Bronchial epithelial cell (primary cell): ENCODE results near the gene H2AZ1. TPM values are rescaled to one million over a fixed set of nuclear protein-coding genes. Genes with fewer than 3 reads are reported as not detected.

Source experiments
- DNase-seq: peaks from one replicate; pipeline ENCODE4 v3.0.0-alpha.2; 2010; ENCODE audit warnings: low read depth
- FAIRE-seq: peaks from 2 replicates; lab custom pipeline; 2011; peaks lifted over from hg19 to GRCh38; lab: Jason Lieb, UNC
- H3K27me3 ChIP-seq: 2 replicates; pipeline ENCODE4 v1.5.1; 2011; ENCODE audit warnings: low read length; ENCODE audit not compliant: control insufficient read depth, insufficient read depth
- H3K36me3 ChIP-seq: 2 replicates; pipeline ENCODE4 v1.5.1; 2011; ENCODE audit warnings: low read length; ENCODE audit not compliant: control insufficient read depth, insufficient read depth
- H3K4me3 ChIP-seq: 2 replicates; pipeline ENCODE4 v1.5.1; 2011; ENCODE audit warnings: mild to moderate bottlenecking, low read depth, low read length, control low read depth
- total RNA-seq: library from RNA; depleted of rRNA; stranded (reverse); fragments of >200 nt; gene quantifications from 2 replicates; pipeline ENCODE4 v1.2.1, GENCODE V29; 2014
- TF ChIP-seq, protein P1 (sequence below): IDR thresholded peaks from 2 replicates; pipeline ENCODE4 v1.5.1; 2011; ENCODE audit warnings: mild to moderate bottlenecking, moderate library complexity, low read length, control low read depth, inconsistent platforms; ENCODE audit not compliant: insufficient read depth, severe bottlenecking

H2AZ1 gene
- total RNA-seq = 222 and 276 TPM in 2 replicates

DNA sequence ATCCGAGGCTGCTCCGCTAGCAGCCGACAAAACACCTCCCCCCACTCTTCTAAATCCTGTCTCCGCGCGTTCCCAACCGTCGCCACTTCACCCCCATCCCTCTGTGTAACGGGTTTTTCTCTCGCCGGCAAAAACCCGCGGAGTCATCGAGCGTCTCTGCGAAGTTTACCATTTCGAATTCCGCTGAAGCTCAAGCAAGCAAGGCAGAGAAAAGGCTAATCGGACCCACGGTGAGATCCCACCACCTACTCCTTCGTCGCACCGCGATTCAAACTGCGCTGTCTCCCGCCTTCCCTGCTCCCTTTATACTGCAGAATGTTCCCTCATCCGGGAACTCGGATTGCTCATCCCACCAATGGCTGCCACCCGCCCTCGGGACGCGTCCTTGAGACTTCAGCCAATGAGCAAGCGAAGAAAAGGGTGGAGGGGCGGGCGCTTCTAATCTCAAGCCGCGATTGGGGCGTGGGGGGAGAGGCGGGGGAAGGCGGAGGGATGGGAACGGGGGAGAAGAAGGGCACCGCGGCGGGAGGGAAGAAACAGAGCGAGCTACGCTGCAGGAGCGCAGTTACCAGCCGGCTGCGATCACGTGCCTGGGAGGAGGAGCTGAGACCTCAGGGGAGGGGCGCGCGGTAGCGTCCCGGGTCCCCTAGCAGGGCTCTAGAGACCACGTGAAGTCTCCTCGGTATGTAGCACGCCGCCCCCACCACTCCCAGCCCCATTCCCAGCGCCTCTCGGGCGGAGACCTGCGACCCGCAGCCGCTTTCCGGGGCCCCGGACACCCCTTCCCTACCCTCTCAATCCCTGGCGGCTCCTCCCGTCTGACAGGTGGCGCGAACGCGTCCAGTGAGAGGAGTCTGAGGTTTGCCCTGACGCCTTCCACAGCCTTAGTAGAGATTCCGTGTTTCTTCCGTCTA is at the start of gene H2AZ1:
TSS of gene H2AZ1 (minus strand) at position 277 of the 914 bp plus-strand sequence. CDS start at position 172, 105 bp downstream.
- Histone ChIP-seq H3K4me3 (peak within 1 kb of the TSS; percentile 71), H3K27me3 (no peaks in the 10 kb centered on the region), H3K36me3 (peaks cover 2% of the 10 kb centered on the region)
- DNase-seq (peak; percentile 93), FAIRE-seq (no peak)
- TF ChIP-seq, protein P1, sequence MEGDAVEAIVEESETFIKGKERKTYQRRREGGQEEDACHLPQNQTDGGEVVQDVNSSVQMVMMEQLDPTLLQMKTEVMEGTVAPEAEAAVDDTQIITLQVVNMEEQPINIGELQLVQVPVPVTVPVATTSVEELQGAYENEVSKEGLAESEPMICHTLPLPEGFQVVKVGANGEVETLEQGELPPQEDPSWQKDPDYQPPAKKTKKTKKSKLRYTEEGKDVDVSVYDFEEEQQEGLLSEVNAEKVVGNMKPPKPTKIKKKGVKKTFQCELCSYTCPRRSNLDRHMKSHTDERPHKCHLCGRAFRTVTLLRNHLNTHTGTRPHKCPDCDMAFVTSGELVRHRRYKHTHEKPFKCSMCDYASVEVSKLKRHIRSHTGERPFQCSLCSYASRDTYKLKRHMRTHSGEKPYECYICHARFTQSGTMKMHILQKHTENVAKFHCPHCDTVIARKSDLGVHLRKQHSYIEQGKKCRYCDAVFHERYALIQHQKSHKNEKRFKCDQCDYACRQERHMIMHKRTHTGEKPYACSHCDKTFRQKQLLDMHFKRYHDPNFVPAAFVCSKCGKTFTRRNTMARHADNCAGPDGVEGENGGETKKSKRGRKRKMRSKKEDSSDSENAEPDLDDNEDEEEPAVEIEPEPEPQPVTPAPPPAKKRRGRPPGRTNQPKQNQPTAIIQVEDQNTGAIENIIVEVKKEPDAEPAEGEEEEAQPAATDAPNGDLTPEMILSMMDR = no peak

DNA sequence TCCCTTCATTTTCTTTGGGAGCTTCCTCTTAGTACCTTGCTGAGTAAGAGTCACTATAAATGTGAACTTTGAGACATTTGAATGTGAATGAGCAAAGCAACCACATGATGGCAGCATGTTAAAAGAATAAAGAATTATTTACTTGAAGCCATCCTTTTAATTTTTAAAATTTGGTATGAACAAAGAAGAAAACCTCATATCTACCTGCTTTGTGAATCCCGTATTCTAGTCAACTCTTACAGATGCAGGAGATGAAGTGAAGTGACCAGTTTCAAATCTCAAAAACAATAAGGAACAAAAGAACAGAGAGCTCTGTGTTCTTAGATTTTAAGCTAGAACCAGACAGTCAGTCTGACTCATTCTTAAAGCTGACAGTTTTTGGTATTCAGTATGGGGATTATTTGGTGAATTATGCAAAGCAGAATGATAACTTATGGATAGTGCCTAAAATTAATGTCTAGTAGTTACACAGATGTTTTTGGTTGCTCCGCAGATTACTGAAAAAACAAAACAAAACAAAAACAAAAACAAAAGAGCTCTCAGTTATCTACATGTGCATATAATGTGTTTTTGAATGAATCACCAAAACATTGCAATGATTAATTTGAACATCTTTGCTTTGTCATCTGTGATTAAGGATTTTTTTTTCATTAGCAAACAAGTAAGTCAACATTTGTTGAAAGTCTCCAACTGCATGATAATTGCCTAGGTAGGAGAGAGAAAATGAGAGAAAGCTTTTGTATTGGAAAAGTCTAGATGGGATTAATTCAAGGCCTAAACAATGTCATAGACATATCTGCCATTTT is 48.2 kb upstream of the H2AZ1 start:
- TF ChIP-seq, protein P1 = peak; percentile 27
- DNase-seq (peak; percentile 83), FAIRE-seq (no peak)
- Histone ChIP-seq H3K27me3 (no peaks in the 10 kb centered on the region), H3K36me3 (no peaks in the 10 kb centered on the region), H3K4me3 (no peak overlapping the region)

DNA sequence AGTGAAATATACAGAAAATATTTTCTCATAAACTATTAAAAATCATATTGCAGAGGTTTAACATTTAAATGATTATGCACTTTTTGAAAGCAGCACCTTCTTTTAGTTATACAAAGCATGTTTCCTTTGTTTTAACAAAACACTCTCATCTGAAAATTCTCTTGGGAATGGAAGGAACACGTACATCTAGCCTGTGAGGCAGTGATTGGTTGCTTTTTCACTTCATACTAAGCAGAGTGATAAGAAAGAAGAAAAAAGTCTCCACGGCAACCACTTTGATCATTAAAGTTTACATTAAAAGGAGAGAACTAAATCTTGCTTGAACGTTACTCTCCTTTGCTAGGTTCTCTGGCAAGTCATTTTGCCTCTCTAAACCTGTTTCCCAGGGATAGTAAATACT is 41.7 kb upstream of the H2AZ1 start:
- no peak for DNase-seq
- no peak for FAIRE-seq
- Histone ChIP-seq H3K4me3 (no peak overlapping the region), H3K36me3 (no peaks in the 10 kb centered on the region), H3K27me3 (no peaks in the 10 kb centered on the region)
- TF ChIP-seq, protein P1 = no peak

DNA sequence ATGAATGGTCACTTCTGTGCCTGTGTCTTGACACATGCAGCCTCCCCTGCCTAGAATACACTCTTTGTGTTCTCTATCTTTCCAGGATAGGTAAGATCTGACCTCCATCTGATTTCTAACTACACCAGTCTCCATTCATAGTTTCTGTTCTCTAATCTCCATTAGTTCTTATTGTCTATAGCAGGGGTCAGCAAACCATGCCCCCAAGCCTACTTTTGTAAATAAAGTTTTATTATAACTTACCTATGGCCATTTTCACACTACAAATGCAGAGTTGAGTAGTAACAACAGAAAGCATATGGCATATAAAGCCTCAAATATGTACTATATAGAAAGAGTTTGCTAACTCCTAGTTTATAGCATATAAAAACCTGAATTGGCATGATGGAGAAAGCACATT is 37.6 kb upstream of the H2AZ1 start:
- no peaks in the 10 kb centered on the region for H3K27me3 ChIP-seq
- no peak for DNase-seq
- no peaks in the 10 kb centered on the region for H3K36me3 ChIP-seq
- TF ChIP-seq, protein P1 = no peak
- FAIRE-seq = no peak
- no peak overlapping the region for H3K4me3 ChIP-seq

DNA sequence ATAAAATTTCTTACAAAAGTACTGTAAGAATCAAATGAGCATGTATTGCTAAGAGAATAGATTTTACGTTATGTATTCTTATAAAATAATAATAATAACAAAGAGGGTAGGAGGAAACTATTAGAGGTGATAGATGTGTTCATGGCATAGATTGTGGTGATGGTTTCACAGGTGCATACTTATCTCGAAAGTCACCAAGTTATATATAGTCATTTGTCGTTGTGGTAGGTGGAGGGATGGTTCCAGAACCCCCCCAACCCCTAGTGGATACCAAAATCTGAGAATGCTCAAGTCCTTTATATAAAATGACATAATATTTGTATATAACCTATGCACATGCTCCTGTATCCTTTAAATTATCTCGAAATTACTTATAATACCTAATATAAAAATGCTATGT is 36.7 kb upstream of the H2AZ1 start:
- FAIRE-seq = no peak
- Histone ChIP-seq H3K36me3 (no peaks in the 10 kb centered on the region), H3K4me3 (no peak overlapping the region), H3K27me3 (no peaks in the 10 kb centered on the region)
- no peak for DNase-seq
- TF ChIP-seq, protein P1 = no peak
